DND-41 (cell line): Measurements from ENCODE around the gene HPS5.

Source experiments
- ATAC-seq: fragments of 200-7000 bp; cut with Tn5 transposase; 3 replicates; pipeline ENCODE4 v1.9.1; 2021; ENCODE audit warnings: low read depth; ENCODE audit not compliant: insufficient read depth
- DNase-seq: peaks from one replicate; pipeline ENCODE4 v3.0.0-alpha.2; 2020
- H2AFZ ChIP-seq: 2 replicates; pipeline ENCODE4 v1.6.0; 2012; ENCODE audit warnings: low read depth, low read length
- H3K27ac ChIP-seq: 2 replicates; pipeline ENCODE4 v1.5.1; 2012; ENCODE audit warnings: low read length, inconsistent platforms
- H3K27me3 ChIP-seq: fragments of 200-600 bp; sonication (generic); 2 replicates; pipeline ENCODE4 v1.6.0; 2012; ENCODE audit warnings: low read length, mild to moderate bottlenecking, inconsistent platforms; ENCODE audit not compliant: insufficient read depth, poor library complexity
- H3K36me3 ChIP-seq: 2 replicates; pipeline ENCODE4 v1.5.1; 2012; ENCODE audit warnings: low read length, inconsistent platforms; ENCODE audit not compliant: insufficient read depth
- H3K4me1 ChIP-seq: 2 replicates; pipeline ENCODE4 v1.5.1; 2012; ENCODE audit warnings: mild to moderate bottlenecking, low read length; ENCODE audit not compliant: insufficient read depth
- H3K4me2 ChIP-seq: 2 replicates; pipeline ENCODE4 v1.6.0; 2012; ENCODE audit warnings: mild to moderate bottlenecking, moderate library complexity, low read length, inconsistent platforms; ENCODE audit not compliant: insufficient read depth
- H3K4me3 ChIP-seq, 2 experiments: fragments of 200-600 bp in 1 of 2; shearing (Covaris generic) in 1 of 2; 2 replicates each; pipeline ENCODE4 v1.5.1; 2012 to 2016; ENCODE audit warnings: inconsistent platforms in 2 of 2, low read length in 2 of 2, mild to moderate bottlenecking in 2 of 2, low read depth in 1 of 2, moderate library complexity in 1 of 2
- H3K79me2 ChIP-seq: 2 replicates; pipeline ENCODE4 v1.6.0; 2012; ENCODE audit warnings: low read length, inconsistent platforms; ENCODE audit not compliant: insufficient read depth
- H3K9ac ChIP-seq: 2 replicates; pipeline ENCODE4 v1.6.0; 2012; ENCODE audit warnings: low read depth, mild to moderate bottlenecking, inconsistent platforms, low read length, moderate library complexity
- H3K9me3 ChIP-seq: 2 replicates; pipeline ENCODE4 v1.5.1; 2012; ENCODE audit warnings: low read length, moderate library complexity, mild to moderate bottlenecking, inconsistent platforms; ENCODE audit not compliant: insufficient read depth, severe bottlenecking
- H4K20me1 ChIP-seq: 2 replicates; pipeline ENCODE4 v1.6.0; 2012; ENCODE audit warnings: low read length; ENCODE audit not compliant: insufficient read depth
- EZH2 ChIP-seq: IDR thresholded peaks from 3 replicates; pipeline ENCODE4 v1.6.1; 2012; ENCODE audit warnings: borderline replicate concordance, low read depth, mild to moderate bottlenecking, moderate library complexity, low read length, inconsistent platforms; ENCODE audit not compliant: severe bottlenecking
- TF ChIP-seq, protein P1 (sequence below): IDR thresholded peaks from 2 replicates; pipeline ENCODE4 v1.5.1; 2012; ENCODE audit warnings: borderline replicate concordance, low read length, moderate library complexity, mild to moderate bottlenecking; ENCODE audit not compliant: poor library complexity, severe bottlenecking; ENCODE audit errors: extremely low read depth

Gene HPS5

DNA sequence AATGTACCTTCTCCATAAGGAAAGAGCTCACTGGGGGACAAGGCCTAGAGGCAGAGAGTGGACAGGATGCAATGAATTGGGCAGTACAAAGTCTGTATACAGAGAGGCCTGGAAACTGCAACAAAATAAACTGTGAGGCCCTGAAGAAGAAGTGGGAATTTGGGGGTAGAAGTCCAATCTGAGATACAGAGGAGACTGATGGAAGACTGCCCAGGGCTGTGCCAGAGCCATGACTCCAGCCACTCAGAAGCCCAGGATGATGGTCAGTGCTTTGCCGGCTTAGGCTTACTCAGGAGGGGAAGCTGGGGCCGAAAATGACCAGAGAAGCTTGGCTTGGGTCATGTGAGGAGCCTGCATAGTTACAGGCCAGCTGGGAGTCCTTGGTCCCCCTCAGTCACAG, 91.1 kb downstream of the HPS5 start:
- H2AFZ ChIP-seq = no peak overlapping the region
- H3K79me2 ChIP-seq = no peaks in the 10 kb centered on the region
- H4K20me1 ChIP-seq = no peaks in the 10 kb centered on the region
- no peak for DNase-seq
- no peaks in the 10 kb centered on the region for H3K9me3 ChIP-seq
- no peak overlapping the region for H3K4me3 ChIP-seq
- TF ChIP-seq EZH2 = no peak
- TF ChIP-seq, protein P1, sequence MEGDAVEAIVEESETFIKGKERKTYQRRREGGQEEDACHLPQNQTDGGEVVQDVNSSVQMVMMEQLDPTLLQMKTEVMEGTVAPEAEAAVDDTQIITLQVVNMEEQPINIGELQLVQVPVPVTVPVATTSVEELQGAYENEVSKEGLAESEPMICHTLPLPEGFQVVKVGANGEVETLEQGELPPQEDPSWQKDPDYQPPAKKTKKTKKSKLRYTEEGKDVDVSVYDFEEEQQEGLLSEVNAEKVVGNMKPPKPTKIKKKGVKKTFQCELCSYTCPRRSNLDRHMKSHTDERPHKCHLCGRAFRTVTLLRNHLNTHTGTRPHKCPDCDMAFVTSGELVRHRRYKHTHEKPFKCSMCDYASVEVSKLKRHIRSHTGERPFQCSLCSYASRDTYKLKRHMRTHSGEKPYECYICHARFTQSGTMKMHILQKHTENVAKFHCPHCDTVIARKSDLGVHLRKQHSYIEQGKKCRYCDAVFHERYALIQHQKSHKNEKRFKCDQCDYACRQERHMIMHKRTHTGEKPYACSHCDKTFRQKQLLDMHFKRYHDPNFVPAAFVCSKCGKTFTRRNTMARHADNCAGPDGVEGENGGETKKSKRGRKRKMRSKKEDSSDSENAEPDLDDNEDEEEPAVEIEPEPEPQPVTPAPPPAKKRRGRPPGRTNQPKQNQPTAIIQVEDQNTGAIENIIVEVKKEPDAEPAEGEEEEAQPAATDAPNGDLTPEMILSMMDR = no peak
- no peaks in the 10 kb centered on the region for H3K4me1 ChIP-seq
- H3K36me3 ChIP-seq = no peaks in the 10 kb centered on the region
- no peak overlapping the region for H3K4me2 ChIP-seq
- no peak for ATAC-seq
- H3K27me3 ChIP-seq = peaks cover 9% of the 10 kb centered on the region
- no peak overlapping the region for H3K9ac ChIP-seq
- no peak overlapping the region for H3K27ac ChIP-seq

DNA sequence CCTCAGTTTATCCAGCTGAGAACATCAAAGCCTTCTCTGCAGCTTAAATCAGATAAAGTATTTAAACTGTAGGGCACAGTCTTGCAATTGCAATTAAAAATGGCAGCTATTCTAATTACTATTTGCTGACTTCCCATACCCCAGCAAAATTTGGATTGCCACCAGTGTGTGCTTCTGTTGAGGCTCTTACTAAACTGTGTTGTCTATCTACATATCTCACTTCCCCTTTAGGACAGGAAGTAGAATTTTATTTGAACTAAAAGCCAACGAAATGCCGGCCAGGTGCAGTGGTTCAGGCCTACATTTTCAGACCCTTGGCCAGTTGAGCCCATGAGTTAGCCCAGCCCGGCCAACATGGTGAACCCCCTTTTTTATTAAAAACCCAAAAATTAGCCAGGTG, 92.4 kb downstream of the HPS5 start:
- Histone ChIP-seq H3K9ac (no peak overlapping the region), H3K9me3 (no peaks in the 10 kb centered on the region), H3K36me3 (no peaks in the 10 kb centered on the region), H4K20me1 (no peaks in the 10 kb centered on the region), H3K4me1 (no peaks in the 10 kb centered on the region), H3K4me2 (no peak overlapping the region), H3K27me3 (peaks cover 5% of the 10 kb centered on the region), H2AFZ (no peak overlapping the region), H3K4me3 (no peak overlapping the region), H3K27ac (no peak overlapping the region), H3K79me2 (no peaks in the 10 kb centered on the region)
- no peak for TF ChIP-seq EZH2
- no peak for ATAC-seq
- no peak for DNase-seq
